KBM-7 (cell line): ENCODE data around the gene LEF1.

Experiments
- DNase-seq: peaks from one replicate; pipeline ENCODE4 v3.0.0-alpha.2; 2015
- in situ Hi-C: fragments of 300-500 bp; cut with MboI; formaldehyde crosslinking; loops from 2 replicates; pipeline ENCODE4 v1.14.3; 2020; ENCODE audit warnings: low sequenced_read_pairs, low pct_unique_long_range_greater_than_20kb, mixed read lengths

Gene LEF1

GRCh38 chr4:108181704-108182103, 13.0 kb upstream of the LEF1 start:
- in situ Hi-C loops = no loop called here

GRCh38 chr4:108180513-108180912, 11.8 kb upstream of the LEF1 start:
- in situ Hi-C loops = no loop called here
- no peak for DNase-seq

More at GRCh38 chr4:108181704-108182103, 13.0 kb upstream of the LEF1 start:
- DNase-seq = no peak

GRCh38 chr4:108175966-108176365, 7.2 kb upstream of the LEF1 start:
- DNase-seq = no peak
- in situ Hi-C loops = no loop called here

GRCh38 chr4:108174856-108175255, 6.1 kb upstream of the LEF1 start:
- no peak for DNase-seq
- in situ Hi-C loops = no loop called here

GRCh38 chr4:108173599-108174057, 4.9 kb upstream of the LEF1 start:
- in situ Hi-C loops = no loop called here
- no peak for DNase-seq

GRCh38 chr4:108172753-108173598, 4.2 kb upstream of the LEF1 start:
- in situ Hi-C loops = no loop called here
- DNase-seq = peak; percentile 52

GRCh38 chr4:108172231-108172752, 3.6 kb upstream of the LEF1 start:
- in situ Hi-C loops = no loop called here

GRCh38 chr4:108171339-108172230, 2.9 kb upstream of the LEF1 start:
- in situ Hi-C loops = no loop called here
- peak; percentile 31 for DNase-seq

More at GRCh38 chr4:108172231-108172752, 3.6 kb upstream of the LEF1 start:
- DNase-seq = no peak

- in situ Hi-C loops = no loop called here
- peak; percentile 9 for DNase-seq
Observed at GRCh38 chr4:108170631-108171338, 2.1 kb upstream of the LEF1 start.

GRCh38 chr4:108169664-108170063, 932 bp upstream of the LEF1 start:
- no peak for DNase-seq
- in situ Hi-C loops = no loop called here

- peak; percentile 48 for DNase-seq
- in situ Hi-C loops = no loop called here
Observed at GRCh38 chr4:108168160-108168670, 517 bp downstream of the LEF1 start.

GRCh38 chr4:108166441-108167315, 2.1 kb downstream of the LEF1 start:
- DNase-seq = no peak
- in situ Hi-C loops = no loop called here

GRCh38 chr4:108166038-108166437, 2.7 kb downstream of the LEF1 start:
- in situ Hi-C loops = no loop called here
- no peak for DNase-seq

GRCh38 chr4:108165586-108165985, 3.1 kb downstream of the LEF1 start:
- in situ Hi-C loops = no loop called here
- DNase-seq = no peak

- no peak for DNase-seq
- in situ Hi-C loops = no loop called here
Observed at GRCh38 chr4:108163351-108163750, 5.4 kb downstream of the LEF1 start.

- no peak for DNase-seq
- in situ Hi-C loops = no loop called here
Observed at GRCh38 chr4:108160741-108161352, 7.9 kb downstream of the LEF1 start.

- in situ Hi-C loops = no loop called here
Observed at GRCh38 chr4:108159845-108160244, 8.9 kb downstream of the LEF1 start.

GRCh38 chr4:108157655-108158054, 11.1 kb downstream of the LEF1 start:
- in situ Hi-C loops = no loop called here
- no peak for DNase-seq

More at GRCh38 chr4:108159845-108160244, 8.9 kb downstream of the LEF1 start:
- no peak for DNase-seq
